ENCODE measurements around the gene FAM20C. TPM values are rescaled to one million over a fixed set of nuclear protein-coding genes. Genes with fewer than 3 reads are reported as not detected.

The FAM20C gene
- total RNA-seq, 1 experiment from 2014 or later = 87.9 TPM

DNA sequence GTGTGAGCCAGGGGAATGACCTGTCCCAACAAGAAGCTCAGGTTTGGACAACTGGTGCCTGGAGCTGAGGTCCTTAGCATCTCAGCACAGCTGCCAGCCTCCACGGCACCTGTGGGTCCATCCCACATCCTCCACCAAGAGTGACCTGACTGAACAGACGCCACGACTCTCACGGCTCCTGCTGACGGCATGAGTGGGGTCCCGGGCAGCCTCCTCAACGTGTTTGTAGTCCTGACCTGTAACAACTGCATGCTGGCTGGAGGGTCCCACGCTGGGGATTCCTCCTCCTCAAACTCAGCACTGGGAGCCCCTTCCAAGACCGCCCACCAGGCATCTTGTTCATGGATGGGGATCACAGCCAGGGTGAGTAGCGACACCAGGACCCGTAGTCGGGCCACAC lies 36.2 kb downstream of the FAM20C start:
- ATAC-seq (no peak), DNase-seq (no peak)
- TF ChIP-seq EZH2 (IDR thresholded peaks at IDR 0.05; ENCODE audit: low read length, unreplicated experiment) (no peak), EZH2phosphoT487 (IDR thresholded peaks at IDR 0.05; ENCODE audit: borderline replicate concordance, low read length) (no peak)
- TF ChIP-seq, protein P1, sequence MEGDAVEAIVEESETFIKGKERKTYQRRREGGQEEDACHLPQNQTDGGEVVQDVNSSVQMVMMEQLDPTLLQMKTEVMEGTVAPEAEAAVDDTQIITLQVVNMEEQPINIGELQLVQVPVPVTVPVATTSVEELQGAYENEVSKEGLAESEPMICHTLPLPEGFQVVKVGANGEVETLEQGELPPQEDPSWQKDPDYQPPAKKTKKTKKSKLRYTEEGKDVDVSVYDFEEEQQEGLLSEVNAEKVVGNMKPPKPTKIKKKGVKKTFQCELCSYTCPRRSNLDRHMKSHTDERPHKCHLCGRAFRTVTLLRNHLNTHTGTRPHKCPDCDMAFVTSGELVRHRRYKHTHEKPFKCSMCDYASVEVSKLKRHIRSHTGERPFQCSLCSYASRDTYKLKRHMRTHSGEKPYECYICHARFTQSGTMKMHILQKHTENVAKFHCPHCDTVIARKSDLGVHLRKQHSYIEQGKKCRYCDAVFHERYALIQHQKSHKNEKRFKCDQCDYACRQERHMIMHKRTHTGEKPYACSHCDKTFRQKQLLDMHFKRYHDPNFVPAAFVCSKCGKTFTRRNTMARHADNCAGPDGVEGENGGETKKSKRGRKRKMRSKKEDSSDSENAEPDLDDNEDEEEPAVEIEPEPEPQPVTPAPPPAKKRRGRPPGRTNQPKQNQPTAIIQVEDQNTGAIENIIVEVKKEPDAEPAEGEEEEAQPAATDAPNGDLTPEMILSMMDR (conservative IDR thresholded peaks at IDR 0.05; ENCODE audit: low read depth, low read length) = no peak
- Histone ChIP-seq H3K4me1 (ENCODE audit: insufficient read depth, low read length) (peaks cover 7% of the 10 kb centered on the region; the same call in 1 of the 2 replicates), H3K9ac (ENCODE audit: low read length) (no peak overlapping the region), H3K27ac (ENCODE audit: low read length) (no peak overlapping the region), H2AFZ (ENCODE audit: low read length) (no peak overlapping the region), H3K27me3 (ENCODE audit: low read length) (no peaks in the 10 kb centered on the region), H3K79me2 (ENCODE audit: low read length) (no peaks in the 10 kb centered on the region), H4K20me1 (ENCODE audit: low read length) (no peaks in the 10 kb centered on the region), H3K36me3 (ENCODE audit: low read depth, low read length) (no peaks in the 10 kb centered on the region), H3K9me3 (ENCODE audit: low read length) (no peaks in the 10 kb centered on the region), H3K9me2 (replicated peaks; ENCODE audit: low read length) (no peaks in the 10 kb centered on the region), H3K4me2 (ENCODE audit: low read length) (no peak overlapping the region), H3F3A (ENCODE audit: low read length, unreplicated experiment) (no peaks in the 10 kb centered on the region), H3K4me3 (ENCODE audit: low read length) (no peak overlapping the region)
- no TSS peak for BruUV-seq (replicated peaks)
- intact Hi-C loops (cut with micrococcal nuclease) = no loop called here
- ChIA-PET CTCF (no interaction called here), POLR2A (ENCODE audit: unreplicated experiment) (no interaction called here)

DNA sequence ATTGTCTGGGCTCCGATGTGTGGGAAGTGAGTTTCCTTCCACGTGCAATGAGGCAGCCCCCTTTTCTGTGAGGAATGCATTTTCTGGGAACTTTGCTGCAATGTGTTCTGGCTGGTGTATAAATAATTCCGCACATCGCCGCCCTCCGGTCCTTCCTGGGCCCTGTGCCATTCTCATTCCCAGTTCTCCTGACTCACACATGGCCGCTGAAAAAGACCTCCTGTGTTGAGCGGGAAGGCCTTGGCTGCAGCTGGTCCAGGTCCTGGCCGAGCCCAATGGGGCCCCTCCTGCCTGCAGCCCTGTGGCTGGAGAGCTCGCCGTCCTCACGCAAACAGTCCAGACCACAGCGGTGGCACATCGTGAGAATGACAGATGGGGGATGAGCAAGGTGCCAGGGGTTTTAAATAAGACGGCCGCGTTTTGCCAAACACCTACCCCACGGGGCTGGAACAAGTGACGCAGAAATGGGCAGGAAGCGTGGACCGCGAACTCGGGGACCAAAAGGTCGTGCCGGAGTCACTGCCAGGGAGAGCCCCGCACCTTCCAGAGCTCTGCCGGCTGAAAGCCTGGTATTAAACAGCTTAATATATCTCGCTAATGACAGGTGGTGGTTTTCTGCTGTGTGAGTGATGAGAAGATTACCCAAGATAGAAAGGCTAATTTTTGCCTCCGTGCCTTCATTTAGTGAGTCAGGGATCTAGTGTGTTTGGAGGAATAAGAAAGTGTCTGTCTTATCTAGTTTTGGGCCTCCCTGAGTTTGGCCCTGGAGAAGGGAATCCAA lies 37.0 kb downstream of the FAM20C start:
- H3K27ac ChIP-seq (ENCODE audit: low read length) = no peak overlapping the region
- no peaks in the 10 kb centered on the region for H3K36me3 ChIP-seq (ENCODE audit: low read depth, low read length)
- CTCF ChIA-PET = no interaction called here
- no peaks in the 10 kb centered on the region for H3F3A ChIP-seq (ENCODE audit: low read length, unreplicated experiment)
- H3K4me1 ChIP-seq (ENCODE audit: insufficient read depth, low read length) = peaks cover 7% of the 10 kb centered on the region; the same call in 1 of the 2 replicates
- ATAC-seq = no peak
- H4K20me1 ChIP-seq (ENCODE audit: low read length) = no peaks in the 10 kb centered on the region
- POLR2A ChIA-PET (ENCODE audit: unreplicated experiment) = no interaction called here
- no peak for DNase-seq
- no peak for TF ChIP-seq EZH2phosphoT487 (IDR thresholded peaks at IDR 0.05; ENCODE audit: borderline replicate concordance, low read length)
- TF ChIP-seq EZH2 (IDR thresholded peaks at IDR 0.05; ENCODE audit: low read length, unreplicated experiment) = no peak
- TF ChIP-seq, protein P1 (conservative IDR thresholded peaks at IDR 0.05; ENCODE audit: low read depth, low read length) = no peak
- H3K9ac ChIP-seq (ENCODE audit: low read length) = no peak overlapping the region
- no peaks in the 10 kb centered on the region for H3K27me3 ChIP-seq (ENCODE audit: low read length)
- H3K9me3 ChIP-seq (ENCODE audit: low read length) = no peaks in the 10 kb centered on the region
- no peak overlapping the region for H3K4me3 ChIP-seq (ENCODE audit: low read length)
- no peaks in the 10 kb centered on the region for H3K79me2 ChIP-seq (ENCODE audit: low read length)
- no peak overlapping the region for H2AFZ ChIP-seq (ENCODE audit: low read length)
- H3K4me2 ChIP-seq (ENCODE audit: low read length) = no peak overlapping the region
- H3K9me2 ChIP-seq (replicated peaks; ENCODE audit: low read length) = no peaks in the 10 kb centered on the region
- BruUV-seq (replicated peaks) = no TSS peak
- intact Hi-C loops (cut with micrococcal nuclease) = no loop called here

DNA sequence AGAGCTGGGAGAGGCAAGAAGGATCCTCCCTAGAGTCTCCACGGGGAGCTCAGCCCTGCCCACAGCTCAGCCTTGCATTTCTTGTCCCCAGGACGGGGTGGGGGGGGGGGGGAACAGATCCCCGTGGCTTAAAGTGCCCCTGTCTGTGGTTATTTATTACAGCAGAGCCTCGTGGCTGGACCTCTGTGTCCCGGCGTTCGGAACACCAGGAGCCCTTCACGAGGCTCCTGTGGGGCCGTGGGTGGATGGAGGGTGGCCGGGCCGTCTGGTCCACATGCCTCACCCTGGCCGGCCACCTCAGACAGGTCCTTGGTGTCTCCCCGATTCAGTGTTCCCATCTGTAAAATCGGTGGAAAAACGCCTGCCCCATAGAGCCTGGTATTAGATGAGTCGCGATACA lies 37.9 kb downstream of the FAM20C start:
- no TSS peak for BruUV-seq (replicated peaks)
- ATAC-seq (no peak), DNase-seq (no peak)
- Histone ChIP-seq H3K9me2 (replicated peaks; ENCODE audit: low read length) (no peaks in the 10 kb centered on the region), H3K4me3 (ENCODE audit: low read length) (no peak overlapping the region), H3K4me1 (ENCODE audit: insufficient read depth, low read length) (peaks cover 8% of the 10 kb centered on the region; the same call in 1 of the 2 replicates), H3K27ac (ENCODE audit: low read length) (no peak overlapping the region), H3K79me2 (ENCODE audit: low read length) (no peaks in the 10 kb centered on the region), H3F3A (ENCODE audit: low read length, unreplicated experiment) (no peaks in the 10 kb centered on the region), H2AFZ (ENCODE audit: low read length) (no peak overlapping the region), H4K20me1 (ENCODE audit: low read length) (no peaks in the 10 kb centered on the region), H3K4me2 (ENCODE audit: low read length) (no peak overlapping the region), H3K9me3 (ENCODE audit: low read length) (no peaks in the 10 kb centered on the region), H3K9ac (ENCODE audit: low read length) (no peak overlapping the region), H3K27me3 (ENCODE audit: low read length) (no peaks in the 10 kb centered on the region), H3K36me3 (ENCODE audit: low read depth, low read length) (peaks cover 1% of the 10 kb centered on the region; the same call in 1 of the 2 replicates)
- intact Hi-C loops (cut with micrococcal nuclease) = no loop called here
- CTCF ChIA-PET = no interaction called here
- no peak for TF ChIP-seq EZH2 (IDR thresholded peaks at IDR 0.05; ENCODE audit: low read length, unreplicated experiment)
- TF ChIP-seq, protein P1 (conservative IDR thresholded peaks at IDR 0.05; ENCODE audit: low read depth, low read length) = no peak
- TF ChIP-seq EZH2phosphoT487 (IDR thresholded peaks at IDR 0.05; ENCODE audit: borderline replicate concordance, low read length) = no peak
- POLR2A ChIA-PET (ENCODE audit: unreplicated experiment) = no interaction called here

Data from PC-3 (cell line).